ENCODE measurements around the gene MAP3K6.

- TF ChIP-seq POLR2A (IDR thresholded peaks at IDR 0.05) (no peak), EP300 (IDR thresholded peaks at IDR 0.05) (no peak)
- TF ChIP-seq, protein P1, sequence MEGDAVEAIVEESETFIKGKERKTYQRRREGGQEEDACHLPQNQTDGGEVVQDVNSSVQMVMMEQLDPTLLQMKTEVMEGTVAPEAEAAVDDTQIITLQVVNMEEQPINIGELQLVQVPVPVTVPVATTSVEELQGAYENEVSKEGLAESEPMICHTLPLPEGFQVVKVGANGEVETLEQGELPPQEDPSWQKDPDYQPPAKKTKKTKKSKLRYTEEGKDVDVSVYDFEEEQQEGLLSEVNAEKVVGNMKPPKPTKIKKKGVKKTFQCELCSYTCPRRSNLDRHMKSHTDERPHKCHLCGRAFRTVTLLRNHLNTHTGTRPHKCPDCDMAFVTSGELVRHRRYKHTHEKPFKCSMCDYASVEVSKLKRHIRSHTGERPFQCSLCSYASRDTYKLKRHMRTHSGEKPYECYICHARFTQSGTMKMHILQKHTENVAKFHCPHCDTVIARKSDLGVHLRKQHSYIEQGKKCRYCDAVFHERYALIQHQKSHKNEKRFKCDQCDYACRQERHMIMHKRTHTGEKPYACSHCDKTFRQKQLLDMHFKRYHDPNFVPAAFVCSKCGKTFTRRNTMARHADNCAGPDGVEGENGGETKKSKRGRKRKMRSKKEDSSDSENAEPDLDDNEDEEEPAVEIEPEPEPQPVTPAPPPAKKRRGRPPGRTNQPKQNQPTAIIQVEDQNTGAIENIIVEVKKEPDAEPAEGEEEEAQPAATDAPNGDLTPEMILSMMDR (IDR thresholded peaks at IDR 0.05) = no peak
Observed at GRCh38 chr1:27316860-27317259, 49.9 kb downstream of the MAP3K6 start.

Measured in ovary (tissue), 3 donors.